Mucosa of gallbladder (tissue), 1 donor: ENCODE results near the gene TEX9. TPM values are rescaled to one million over a fixed set of nuclear protein-coding genes. Genes with fewer than 3 reads are reported as not detected.
"Not testable (repeated sequence)": the region's sequence is repeated elsewhere in the genome, so short reads cannot be mapped to it uniquely, and the experiment has no call there.

Experiments
- DNase-seq: peaks from one replicate; pipeline ENCODE4 v3.0.0-alpha.2; 2020; ENCODE audit warnings: low spot score
- total RNA-seq: library from RNA; stranded (reverse); gene quantifications from one replicate; pipeline ENCODE4 v1.2.1, GENCODE V29; 2021
- donor health status: DM: no; HTN: no; CAD: no.

The TEX9 gene
- total RNA-seq, 1 donor from 2014 or later: 12.8 TPM

DNA sequence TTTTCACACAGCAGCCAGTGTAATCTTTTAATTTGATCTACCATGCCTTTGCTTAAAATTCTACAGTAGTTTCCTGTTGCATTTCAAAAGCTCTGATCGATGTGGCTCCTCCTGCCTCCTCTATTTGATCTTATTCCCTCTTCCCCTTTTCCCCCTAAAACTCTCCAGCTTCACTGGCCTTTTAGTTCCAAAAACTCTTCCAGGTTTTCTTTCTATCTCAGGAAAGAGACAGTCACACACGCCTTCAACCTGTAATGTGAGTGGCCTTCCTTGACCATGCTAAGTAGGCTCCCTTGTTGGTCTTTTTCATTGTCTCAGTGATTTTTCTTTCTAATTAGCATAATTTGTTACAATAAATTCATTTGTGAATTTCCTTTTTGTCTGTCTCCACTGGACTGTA is 985 bp downstream of the TEX9 start:
- no peak for DNase-seq

DNA sequence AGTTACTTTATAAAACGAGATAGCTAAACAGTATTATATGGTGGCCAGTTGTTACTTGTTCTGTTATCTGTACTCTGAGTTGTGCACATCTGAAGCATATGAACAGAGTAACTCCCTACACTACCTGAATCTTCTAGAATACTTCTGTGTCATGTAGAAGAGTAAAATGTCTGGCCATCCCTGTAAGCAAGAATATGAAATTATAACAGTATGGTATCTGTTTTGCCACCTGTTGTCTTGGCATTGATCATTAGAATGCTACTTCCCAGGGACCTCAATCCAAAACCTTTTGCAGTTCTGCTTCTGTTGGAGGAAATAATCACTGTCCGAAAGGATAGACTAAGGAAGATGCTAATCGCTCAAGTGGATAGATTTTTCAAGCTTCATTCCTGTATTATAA is 1.9 kb downstream of the TEX9 start:
- no peak for DNase-seq

DNA sequence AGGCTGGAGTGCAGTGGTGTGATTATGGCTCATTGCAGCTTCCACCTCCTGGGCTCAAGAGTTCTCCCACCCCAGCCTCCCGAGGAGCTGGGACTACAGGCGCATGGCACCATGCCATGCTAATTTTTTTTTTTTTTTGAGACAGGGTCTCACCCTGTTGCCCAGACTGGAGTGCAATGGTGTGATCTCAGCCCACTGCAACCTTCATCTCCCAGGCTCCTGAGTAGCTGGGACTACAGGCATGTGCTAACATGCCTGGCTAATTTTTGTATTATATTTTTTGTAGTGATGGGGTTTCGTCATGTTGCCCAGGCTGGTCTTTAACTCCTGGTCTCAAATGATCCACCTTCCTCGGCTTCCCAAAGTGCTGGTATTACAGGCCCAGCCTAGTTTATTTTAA is 4.0 kb downstream of the TEX9 start:
- DNase-seq: no peak

DNA sequence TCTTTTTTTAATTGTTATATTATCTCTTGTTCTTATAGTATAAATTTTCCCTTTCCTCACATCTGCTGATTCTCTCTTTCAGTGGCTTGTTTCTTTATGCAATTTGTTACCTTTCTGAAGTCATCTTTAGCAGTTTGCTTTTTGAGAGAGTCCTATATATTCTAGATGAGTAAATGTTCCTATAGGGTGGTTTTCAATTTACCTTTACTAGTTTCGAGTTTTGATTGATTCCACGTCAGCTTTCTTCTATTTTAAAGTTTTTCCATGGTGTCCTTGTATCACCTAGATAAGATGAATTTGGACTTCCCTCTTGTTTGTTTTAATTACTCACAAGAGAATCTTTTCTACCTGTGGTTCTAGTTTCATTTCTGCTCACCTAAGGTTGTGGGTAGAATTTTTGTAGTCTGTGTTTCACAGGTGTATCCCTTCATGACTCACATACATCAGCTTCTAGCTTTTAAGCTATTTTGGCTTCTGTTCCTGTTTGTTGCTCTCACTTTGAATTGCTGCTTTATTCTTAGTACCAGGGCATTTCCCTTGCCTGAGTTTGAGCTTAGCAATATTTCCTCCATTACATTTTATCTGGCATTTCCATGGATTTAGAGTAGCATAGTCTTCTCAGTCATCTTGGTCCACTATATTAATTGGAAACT is 6.4 kb downstream of the TEX9 start:
- DNase-seq: no peak

DNA sequence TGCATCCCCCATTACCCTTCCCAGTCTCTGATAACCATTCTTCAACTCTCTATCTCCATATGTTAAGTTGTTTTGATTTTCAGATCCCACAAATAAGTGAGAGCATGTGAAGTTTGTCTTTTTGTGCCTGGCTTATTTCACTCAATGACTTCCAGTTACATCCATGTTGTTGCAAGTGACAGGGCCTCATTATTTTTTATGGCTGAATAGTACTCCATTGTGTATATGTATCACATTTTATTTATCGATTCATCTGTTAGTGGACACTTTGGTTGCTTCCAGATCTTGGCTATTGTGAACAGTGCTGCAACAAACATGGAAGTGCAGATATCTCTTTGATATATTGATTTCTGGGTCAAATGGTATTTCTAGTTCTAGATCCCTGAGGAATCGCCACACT is 9.5 kb downstream of the TEX9 start:
- not testable (repeated sequence) for DNase-seq

DNA sequence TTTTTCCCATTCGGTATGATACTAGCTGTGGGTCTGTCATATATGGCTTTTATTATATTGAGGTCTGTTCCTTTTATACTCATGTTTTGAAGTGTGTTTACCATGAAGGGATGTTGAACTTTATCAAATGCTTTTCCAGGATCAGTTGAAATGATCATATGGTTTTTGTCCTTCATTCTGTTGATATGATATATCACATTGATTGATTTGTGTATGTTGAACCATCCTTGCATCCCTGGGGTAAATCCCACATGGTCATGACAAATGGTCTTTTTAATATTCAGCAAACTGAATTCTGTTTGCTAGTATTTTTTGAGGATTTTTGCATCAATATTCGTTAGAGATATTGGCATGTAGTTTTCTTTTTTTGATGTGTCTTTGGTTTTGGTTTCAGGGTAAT is 12.6 kb downstream of the TEX9 start:
- DNase-seq: not testable (repeated sequence)

DNA sequence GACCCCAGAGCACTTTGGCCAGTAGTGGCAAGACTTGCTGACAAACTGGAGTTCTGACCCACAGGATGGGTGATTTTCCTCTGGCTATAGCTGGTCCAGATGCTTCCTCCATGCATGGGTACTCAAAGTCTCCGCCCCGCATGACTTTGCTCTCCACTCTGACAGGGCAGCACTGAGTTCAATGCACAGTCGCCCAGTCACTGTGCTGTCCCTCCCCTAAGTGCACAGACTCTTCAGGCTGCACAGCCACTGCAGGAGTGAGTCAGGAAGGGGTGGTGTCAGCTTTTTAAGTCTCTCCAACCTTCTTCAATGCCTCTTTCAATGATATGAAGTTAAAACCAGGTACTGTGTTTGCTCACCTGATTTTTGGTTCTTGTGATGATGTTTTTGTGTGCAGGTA is 17.8 kb downstream of the TEX9 start:
- no peak for DNase-seq

DNA sequence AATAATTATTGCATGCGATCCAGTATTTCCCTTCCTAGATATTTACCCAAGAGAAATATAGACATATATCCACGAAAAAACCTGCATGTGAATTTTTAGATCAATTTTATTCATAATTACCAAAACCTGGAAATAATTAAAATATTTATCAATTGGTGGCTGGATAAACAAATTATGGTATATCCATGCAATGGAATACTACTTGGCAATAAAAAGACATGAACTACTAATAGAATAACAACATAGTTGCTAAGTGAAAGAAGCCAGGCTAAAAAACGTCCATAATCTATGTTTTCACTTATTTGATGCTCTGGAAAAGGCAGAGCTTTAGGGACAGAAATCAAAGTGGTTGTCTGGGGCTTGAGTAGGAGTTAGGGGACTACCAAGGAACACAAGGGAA is 20.7 kb downstream of the TEX9 start:
- no peak for DNase-seq

DNA sequence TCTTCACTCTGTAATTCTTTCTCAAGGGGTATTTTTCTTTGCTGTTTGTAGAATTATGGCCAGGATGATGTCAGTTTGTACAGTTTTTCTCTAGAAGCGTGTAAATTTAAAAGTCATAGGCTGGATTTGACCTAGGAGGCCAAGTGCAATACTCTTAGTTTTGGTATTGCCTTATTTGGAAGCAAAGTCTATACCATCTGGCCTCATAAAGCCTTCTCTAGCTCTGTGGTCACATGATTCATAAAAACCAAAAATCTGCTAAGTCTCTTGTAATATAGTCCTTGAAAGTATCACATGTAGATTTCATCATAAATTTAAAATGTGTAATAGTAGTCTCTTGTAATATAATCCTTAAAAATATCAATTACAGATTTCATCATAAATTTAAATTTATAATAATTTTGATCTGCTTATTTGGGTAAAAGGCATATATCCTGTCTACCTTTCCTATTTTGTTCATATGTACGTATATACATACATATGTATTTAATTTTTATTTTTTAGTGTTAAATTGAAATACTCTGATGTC is 25.6 kb downstream of the TEX9 start:
- no peak for DNase-seq

DNA sequence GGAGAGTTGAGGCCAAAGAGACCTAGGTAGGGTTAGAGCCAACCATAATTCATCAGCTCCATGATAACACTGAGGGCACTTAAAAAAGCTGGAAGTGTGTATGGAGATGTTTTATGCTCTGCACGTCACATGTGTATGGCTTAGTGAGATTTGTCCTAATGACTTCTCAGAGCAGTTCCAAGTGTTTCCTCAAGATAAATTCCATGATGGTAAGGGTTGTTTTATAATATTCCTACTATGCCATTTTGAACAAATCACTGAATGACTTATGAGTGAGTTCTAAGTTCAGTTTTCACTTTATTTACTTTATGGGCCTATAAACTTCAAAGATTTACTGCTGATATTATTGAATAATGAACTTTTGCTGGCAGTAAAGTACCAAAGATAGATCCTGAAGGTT is 28.1 kb downstream of the TEX9 start:
- no peak for DNase-seq

DNA sequence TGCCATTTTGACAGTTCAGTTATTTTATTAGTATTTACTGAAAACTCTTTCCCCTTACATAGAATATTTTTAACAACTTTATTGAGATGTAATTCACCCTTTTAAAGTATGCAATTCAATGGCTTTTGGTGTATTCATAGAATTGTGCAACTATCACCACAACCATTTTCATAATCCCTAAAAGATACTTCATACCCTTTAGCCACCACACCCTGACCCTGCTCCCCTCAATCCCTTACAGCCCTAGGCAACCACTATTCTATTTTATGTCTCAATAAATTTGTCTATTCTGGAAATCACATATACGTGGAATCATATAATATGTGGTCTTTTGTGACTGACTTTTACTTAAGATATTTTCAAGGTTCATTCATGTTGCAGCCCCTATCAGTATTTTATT is 29.7 kb downstream of the TEX9 start:
- no peak for DNase-seq

DNA sequence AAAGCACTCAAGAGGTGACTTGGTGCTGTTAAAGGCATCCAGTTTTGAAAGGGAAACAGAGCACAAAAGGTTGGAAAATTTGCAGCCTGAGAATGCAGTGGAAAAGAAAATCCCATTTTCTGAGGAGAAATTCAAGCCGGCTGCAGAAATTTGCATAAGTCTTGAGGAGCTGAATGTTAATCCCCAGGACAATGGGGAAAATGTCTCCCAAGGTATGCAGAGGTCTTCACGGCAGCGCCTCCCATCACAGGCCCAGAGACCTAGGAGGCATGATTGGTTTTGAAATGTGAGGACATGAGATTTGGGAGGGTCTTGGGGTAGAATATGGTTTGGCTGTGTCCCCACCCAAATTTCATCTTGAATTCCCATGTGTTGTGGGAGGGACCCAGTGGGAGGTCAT is 32.1 kb downstream of the TEX9 start:
- not testable (repeated sequence) for DNase-seq

DNA sequence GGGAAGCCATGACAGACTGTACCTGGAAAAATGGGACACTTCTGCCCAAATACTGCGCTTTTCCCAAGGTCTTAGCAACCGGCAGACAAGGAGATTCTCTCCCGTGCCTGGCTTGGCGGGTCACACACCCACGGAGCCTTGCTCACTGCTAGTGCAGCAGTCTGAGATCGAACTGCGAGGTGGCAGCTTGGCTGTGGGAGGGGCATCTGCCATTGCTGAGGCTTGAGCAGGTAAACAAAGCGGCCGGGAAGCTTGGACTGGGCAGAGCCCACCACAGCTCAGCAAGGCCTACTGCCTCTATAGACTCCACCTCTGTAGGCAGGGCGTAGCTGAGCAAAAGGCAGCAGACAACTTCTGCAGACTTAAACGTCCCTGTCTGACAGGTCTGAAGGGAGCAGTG is 34.0 kb downstream of the TEX9 start:
- DNase-seq: not testable (repeated sequence)

DNA sequence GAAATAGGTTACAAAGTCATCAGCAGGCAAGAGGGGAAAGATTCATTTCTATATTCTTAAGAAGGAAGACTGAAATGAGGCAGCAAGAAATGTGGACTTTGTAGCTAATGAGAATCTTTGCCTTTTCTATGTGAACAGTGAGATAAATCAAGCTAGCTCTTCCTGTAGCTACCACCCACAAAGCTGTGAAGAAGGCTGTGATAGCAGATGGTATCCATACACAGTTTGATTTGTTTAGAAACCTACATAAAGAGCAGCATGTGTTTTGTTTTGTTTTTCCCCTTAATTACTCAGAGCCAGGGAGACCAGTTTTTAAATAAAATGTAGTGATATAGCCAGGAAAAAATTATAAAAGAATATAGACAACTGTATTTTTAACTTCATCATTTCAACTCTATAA is 45.5 kb downstream of the TEX9 start:
- no peak for DNase-seq

DNA sequence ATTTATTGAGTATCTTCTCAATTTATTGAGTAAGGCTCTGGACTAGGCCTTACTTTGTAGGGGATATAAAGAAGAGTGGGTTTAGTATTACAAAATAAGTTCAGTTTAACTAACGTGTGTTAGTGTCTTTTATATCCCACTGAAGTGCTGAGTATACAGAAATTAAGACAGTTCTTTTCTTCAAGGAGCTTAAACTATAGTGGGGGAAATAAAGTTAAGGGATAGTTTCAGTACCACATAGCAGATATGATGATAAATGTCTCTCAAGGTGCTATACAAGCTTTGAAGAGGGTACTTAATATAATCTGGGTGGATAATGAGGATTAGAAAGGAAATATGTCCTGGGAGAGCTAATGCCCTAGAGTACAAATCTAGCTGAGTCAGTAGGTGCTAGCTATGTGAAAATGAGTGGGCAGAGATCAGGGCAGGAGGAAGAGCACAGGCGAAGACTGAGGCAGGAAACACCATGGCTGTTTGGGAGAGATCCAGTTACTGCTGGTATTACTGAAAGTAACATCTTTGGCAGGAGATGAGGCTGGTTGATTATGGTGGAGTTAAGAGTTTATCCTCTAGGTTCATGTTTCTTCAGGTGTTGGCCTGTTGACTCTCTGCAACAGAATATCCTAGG is 46.0 kb downstream of the TEX9 start:
- DNase-seq: no peak

DNA sequence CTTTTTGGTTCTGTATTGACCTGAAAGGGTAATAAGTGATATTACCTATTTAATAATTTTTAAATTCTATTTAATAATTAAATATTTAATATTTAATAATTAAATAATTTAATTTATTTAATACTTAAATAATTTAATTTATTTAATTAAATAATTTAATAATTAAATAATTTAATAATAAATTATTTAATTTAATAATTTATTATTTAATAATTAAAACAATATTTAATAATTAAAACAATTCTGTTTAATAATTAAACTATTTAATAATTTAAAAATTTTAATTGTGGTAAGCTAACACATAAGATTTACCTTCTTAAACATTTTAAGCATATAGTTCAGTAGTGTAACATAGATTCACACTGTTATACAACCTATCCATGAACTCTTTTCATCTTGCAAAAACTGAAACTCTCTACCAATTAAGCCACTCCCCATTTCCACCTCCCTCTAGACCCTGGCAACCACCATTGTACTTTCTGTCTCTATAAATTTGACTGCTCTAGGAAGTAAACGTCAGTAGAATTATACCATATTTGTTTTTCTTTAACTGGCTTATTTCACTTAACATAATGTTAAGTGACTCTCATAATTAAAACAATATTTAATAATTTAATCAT is 48.0 kb downstream of the TEX9 start:
- DNase-seq: not testable (repeated sequence)

DNA sequence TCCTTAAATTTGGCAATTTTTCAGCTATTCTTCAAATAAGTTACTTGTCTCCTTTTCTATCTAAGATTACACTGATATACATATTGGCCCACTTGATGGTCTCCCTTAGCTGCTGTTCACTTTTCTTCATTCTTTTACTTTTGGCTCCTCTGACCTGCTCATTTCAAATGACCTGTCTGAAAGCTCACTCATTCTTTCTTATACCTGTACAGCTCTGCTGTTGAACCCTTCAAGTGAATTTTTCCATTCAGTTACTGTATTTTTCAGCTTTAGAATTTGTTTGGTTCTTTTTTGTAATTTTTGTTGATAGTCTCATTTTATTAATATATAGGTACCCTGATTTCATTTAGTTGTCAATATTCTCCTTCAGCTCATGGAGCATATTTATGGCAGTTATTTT is 60.0 kb downstream of the TEX9 start:
- DNase-seq: no peak

DNA sequence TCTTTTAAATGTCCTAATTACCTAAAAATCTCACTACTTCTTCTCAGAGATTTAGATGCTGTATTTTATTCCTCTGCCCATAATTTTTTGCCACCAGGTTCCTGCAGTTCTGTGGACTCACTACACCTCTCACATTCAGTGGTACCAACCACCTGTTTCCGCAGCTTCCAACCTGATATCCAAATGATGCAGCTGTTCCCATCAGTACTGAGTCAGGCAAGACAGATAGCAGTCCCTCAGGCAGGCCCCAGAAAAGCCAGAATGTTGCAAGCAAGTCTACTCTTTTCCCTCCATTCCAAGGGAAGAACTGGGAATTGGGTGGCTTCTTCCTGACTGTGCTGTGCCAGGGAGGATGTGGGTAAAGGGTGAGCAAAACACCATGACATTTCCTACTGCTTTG is 60.8 kb downstream of the TEX9 start:
- DNase-seq: no peak

DNA sequence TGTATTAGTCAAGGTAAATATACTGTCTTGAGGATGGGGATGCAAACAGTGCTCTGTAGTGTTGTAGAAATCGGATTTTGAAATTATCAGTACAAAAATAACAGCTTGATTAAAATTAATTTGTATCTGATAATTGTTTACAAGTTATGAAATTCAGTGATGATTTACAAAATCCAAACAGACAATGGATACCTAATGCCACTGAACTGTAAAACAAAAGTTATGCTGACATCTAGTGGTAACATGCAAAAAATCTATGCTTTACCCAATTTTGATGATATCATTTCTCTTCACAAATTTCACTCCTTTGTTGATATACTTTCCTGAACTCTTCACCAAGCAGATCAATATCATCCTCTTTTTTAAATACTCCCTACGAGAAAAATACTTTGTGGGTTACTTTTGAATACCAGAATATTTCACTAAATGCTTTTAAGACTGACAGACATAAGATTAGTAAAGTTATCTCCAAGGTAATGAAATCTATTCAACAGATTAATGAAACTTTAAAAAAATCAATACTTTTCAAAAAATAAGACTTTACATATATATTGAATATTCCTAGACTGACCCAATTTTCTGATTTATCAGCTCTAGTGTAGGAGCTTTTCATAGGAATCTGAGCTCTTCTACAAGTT is 63.7 kb downstream of the TEX9 start:
- DNase-seq: no peak

DNA sequence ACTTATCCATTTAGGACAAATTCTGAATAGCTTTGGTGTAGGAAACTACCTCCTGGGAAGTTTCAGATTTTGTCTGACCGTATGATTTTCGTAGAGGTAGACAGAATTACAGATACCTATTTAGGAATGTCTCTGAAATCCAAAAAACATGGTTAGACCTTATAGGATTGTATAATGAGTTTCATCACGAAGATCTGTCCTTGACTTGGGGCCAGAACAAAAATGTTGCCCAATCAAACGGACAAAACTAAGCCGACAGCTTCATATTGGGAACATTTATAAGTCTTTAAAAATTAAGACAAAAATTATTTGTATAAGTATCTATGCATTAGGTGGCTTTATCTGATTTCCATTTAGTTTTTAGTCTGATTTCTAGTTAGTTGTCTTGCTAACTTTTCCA is 67.1 kb downstream of the TEX9 start:
- no peak for DNase-seq

DNA sequence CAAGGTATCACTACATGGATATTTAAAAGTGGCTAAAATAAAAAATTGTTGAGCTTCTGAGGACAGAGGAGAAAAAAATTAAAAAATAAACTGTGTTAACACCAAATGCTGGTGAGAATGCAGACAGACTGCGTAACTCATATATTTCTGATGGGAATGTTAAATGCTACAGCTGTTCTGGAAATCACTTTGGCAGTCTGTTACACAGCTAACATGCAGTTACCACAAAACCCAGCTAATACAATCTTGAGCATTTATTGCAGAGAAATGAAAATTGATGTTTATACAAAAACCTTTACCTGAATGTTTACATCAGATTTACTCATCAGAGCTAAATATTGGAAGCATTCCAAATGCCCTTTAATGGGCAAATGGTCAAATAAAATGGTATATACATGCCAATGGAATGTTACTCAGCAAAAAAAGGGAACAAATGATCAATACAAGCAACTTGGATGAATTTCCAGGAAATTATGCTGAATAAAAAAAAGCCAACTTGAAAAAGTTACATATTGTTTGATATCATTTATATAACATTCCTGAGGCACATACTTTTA is 75.1 kb downstream of the TEX9 start:
- DNase-seq: no peak

DNA sequence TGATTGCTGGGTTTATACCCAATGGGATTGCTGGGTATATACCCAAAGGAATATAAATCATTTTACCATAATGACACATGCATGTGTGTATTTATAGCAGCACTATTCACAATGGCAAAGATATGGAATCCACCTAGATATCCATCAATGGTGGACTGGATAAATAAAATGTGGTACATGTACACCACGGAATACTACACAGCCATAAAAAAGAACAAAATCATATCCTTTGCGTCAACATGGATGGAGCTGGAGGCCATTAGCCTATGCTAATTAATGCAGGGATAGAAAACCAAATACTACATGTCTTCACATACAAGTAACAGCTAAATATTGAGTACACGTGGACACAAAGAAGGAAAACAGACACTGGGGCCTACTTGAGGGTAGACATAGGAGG is 77.1 kb downstream of the TEX9 start:
- no peak for DNase-seq

DNA sequence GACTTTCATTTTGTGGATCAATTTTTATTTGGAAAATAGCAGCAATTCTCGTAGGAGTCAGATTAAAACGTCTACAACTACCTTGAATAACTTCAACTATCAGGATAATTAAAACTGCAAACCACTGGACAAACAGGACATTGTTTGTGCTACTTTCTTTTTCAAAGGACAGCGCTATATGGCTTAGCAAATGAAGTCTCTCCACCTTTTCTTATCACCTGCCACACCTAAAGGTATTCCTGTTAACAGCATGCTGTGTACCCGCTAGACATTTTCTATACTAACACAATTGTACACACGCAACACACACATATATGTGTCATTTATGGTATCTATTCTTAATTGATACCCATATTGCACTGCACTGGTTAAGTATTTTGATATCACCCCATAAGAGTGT is 80.5 kb downstream of the TEX9 start:
- no peak for DNase-seq
